ENCODE results near the gene AMBN. TPM values are rescaled to one million over a fixed set of nuclear protein-coding genes. Genes with fewer than 3 reads are reported as not detected.

Gene AMBN, protein sequence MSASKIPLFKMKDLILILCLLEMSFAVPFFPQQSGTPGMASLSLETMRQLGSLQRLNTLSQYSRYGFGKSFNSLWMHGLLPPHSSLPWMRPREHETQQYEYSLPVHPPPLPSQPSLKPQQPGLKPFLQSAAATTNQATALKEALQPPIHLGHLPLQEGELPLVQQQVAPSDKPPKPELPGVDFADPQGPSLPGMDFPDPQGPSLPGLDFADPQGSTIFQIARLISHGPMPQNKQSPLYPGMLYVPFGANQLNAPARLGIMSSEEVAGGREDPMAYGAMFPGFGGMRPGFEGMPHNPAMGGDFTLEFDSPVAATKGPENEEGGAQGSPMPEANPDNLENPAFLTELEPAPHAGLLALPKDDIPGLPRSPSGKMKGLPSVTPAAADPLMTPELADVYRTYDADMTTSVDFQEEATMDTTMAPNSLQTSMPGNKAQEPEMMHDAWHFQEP
- not detected in 2 replicates for total RNA-seq

DNA sequence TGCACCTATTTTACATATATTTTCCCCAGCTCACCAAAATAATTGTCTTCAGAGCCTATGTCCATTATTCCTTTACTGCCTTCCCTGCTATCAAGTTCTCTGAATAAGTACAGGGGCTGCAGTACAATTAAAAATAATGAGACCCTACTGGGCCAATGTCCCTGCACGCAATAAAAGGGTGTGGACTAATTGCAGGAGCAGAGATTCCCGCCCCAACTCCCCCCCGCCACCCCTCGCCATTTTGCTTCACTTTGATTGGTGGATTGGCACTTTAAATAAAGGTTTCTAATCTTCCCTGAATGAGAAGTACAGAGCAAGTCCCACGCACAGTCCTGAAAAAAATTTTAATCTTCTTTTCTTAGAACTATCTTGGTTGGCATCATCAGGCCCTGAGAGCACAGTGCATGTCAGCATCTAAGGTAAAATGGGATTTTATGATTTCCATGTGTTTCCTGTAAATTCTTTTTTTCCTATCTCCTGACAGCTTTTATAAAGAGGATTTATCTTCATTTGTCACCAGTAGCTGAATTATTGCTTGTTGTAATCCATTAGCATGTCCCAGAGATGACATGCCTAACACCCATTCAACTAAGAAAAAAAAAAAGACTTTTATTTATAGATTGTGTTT, at the start of gene AMBN:
TSS of gene AMBN (plus strand) at position 302 of the 628 bp plus-strand sequence. CDS start at position 405, 103 bp downstream.
- DNase-seq (ENCODE audit: low read depth), result no peak

DNA sequence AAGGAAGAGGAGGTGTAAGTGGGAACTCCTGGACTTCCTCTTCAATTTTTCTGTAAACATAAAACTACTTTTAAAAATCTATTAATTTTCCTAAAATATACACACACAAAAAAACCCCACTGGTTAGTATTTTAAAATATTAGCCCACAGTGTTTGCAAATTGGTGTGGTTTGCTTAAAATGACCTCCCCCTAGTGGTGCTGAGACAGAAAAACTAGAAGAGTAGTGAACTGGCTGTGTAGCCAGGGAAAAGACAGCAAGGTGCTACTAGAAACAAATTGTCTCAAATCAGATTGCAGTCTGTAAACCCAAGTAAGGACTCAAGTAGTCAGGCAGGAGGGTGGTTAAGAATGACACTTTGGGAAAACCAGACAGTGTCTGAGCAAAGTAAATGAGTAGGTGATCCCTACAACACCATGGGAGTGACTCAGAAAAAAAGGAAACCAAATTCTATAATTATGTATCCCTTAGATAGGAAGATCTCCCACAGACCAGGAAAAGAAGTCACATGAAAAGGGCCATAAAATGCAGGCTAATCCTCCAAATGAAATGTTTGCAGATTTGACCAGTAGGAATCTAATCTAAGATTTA, 47.7 kb upstream of the AMBN start:
- peak; percentile 31 for DNase-seq (ENCODE audit: low read depth)

GRCh38 chr4:70556856-70557255, 35.2 kb upstream of the AMBN start:
- DNase-seq (ENCODE audit: low read depth), result no peak

DNA sequence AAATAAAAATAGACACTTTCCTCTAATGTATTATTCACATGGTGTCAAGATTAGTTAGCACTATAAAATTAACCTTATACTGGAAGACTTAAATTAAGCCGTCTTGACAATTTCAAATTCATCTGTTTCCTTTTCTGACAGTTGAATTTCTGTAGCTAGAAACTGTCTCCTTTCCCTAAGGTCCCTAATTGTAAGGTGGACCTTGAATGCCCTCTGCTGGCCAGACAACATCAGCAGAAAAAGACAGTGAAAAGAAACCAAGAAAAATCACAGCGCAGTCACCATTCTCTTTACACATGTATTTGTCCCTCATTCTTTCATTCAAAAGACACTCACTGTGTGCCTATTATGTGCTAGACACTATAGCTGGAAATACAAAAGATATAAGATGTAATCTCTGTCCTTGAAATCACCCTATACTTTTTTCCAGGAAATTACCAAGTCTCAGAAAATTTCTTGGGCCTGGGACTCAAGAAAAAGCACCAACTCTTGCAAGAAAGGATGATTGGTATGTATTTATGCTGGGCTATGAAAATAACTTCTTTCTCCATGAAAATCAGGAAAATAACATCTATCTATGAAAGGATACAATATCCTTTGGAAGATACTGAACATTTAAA, 32.7 kb upstream of the AMBN start:
- peak; percentile 47 for DNase-seq (ENCODE audit: low read depth)

DNA sequence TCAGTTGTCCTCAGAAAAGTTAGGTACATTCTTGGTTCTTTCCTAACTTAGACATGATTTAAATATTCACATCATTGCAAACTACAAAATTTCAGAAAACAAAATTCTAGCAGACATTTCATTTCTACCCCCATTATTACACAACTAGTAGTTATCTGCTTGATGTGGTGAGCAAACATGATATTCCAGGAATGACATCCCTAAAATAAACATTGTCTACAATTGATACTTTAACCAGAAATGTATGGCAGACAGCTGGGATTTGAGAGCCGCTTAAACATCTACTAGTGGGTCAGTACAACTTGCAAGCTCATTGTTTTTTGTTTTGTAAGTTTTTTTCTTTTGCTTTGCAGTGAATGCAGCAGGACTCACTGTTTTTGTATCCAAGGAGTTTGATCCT, 32.1 kb upstream of the AMBN start:
- no peak for DNase-seq (ENCODE audit: low read depth)

- peak; percentile 33 for DNase-seq (ENCODE audit: low read depth)
Measured at GRCh38 chr4:70564033-70564432, 28.0 kb upstream of the AMBN start.

- no peak for DNase-seq (ENCODE audit: low read depth)
Measured at GRCh38 chr4:70570796-70571195, 21.3 kb upstream of the AMBN start.

- no peak for DNase-seq (ENCODE audit: low read depth)
Measured at GRCh38 chr4:70571772-70572171, 20.3 kb upstream of the AMBN start.

- no peak for DNase-seq (ENCODE audit: low read depth)
Measured at GRCh38 chr4:70575964-70576363, 16.1 kb upstream of the AMBN start.

DNA sequence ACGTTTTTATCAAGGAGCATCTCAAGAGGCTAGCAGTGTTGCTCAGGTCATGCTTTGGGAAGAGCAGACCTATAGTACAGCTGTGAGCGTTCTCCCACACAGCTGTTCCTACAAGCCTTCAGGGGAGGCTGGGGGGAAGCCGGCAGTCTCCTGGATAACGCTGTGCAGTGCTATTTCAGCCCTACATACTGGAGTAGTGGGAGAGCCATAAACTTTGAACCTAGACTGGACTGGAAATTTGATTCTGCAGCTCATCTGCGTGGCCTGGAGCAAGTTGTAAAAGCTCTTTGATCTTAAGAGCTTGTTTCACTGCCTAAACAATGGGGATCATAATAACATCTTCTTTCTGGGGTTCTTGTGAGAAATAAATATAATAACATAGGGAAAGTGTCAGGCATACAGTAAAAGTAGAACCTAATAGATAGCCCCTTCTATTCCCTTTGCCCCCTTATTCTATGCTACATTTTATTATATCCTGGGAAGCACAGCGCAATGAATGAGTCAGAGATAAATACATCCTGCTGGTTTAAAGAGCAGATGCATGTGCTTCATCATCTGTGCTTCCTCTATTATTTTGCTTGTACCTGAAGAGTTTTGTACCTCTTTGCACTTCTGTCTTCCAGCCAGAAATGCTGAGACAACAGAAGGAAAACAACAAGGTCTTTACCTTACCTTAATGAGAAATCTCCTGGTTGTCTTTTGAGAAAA, 14.7 kb upstream of the AMBN start:
- DNase-seq (ENCODE audit: low read depth), result no peak

DNA sequence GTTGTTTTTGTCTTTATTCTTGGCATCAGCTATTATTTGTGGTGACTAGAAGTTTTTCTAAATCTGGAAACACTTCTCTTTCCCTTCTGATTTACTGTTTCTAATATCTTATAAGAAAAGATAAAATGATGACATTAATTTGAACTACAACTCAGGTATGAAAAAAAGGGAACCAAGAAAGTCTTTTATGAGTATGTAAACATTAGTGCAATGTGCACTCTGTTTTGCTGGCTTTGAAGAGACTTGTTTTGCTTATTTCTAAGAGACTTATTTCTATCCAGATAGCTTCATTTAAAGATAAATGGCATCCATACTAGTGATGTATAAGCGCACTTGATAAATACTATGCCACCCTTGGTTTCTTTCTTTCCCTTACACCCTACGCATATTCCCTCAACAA, 10.1 kb upstream of the AMBN start:
- DNase-seq (ENCODE audit: low read depth), result no peak

- peak; percentile 83 for DNase-seq (ENCODE audit: low read depth)
Measured at GRCh38 chr4:70583952-70584834, 7.9 kb upstream of the AMBN start.

DNA sequence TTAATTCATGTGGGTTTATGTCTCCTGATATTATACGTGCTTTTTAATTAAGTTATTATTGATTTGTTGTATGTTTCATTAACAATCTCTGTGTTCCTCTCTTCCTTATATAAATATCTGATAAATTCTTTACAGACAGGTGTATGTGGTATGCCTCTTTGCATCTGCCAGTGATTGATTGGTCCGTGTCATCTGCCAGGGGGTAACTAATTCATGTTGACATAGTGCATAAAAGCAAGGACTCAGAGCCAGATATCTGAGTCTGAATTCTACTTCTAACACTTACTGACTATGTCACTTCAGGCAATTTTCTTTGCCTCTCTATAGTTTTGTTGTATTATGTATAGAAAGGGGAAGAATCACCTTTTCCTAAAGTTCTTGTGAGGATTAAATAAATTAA, 5.2 kb upstream of the AMBN start:
- DNase-seq (ENCODE audit: low read depth), result no peak

GRCh38 chr4:70589785-70590184, 2.3 kb upstream of the AMBN start:
- DNase-seq (ENCODE audit: low read depth), result no peak

- DNase-seq (ENCODE audit: low read depth), result no peak
Measured at GRCh38 chr4:70594196-70594595, 2.1 kb downstream of the AMBN start.

DNA sequence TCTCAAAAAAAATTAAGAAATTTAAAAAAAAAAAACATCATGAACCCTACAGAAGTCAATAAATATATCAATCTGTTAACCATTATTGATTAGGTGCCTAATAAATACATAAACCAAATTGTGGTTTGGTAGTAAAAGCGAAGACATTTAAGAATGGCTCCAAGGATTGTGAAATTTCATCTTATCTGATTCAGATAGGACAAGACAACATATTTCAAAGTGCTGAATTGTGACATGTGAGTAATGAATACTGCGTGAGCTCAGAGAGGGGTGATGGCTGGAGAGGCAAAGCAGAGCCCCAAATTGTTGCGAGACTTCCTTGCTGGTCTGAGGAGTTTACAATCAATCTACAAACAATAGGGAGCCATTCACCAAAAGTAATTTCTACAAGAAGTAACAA, 8.2 kb downstream of the AMBN start:
- no peak for DNase-seq (ENCODE audit: low read depth)

GRCh38 chr4:70600977-70601376, 8.9 kb downstream of the AMBN start:
- no peak for DNase-seq (ENCODE audit: low read depth)

- DNase-seq (ENCODE audit: low read depth), result peak; percentile 78
Measured at GRCh38 chr4:70601422-70602039, 9.5 kb downstream of the AMBN start.

DNA sequence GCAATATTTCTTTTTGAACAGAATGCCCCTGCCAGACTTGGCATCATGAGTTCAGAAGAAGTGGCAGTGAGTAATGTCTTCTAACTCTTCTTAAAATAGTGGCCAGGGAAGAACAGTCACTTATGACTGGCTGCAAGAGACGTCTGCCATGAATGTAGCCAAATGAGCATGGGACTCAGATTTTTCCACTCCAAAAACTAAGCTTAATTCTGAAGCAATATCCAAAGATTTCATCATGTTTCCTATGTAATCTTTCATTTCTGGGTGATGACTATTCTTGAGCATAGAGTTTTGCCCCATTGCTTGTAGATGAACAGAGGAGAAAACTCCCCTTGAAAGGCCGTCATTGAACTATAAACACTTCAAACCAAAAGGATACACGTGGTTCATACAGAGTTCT, 11.8 kb downstream of the AMBN start:
- no peak for DNase-seq (ENCODE audit: low read depth)

DNA sequence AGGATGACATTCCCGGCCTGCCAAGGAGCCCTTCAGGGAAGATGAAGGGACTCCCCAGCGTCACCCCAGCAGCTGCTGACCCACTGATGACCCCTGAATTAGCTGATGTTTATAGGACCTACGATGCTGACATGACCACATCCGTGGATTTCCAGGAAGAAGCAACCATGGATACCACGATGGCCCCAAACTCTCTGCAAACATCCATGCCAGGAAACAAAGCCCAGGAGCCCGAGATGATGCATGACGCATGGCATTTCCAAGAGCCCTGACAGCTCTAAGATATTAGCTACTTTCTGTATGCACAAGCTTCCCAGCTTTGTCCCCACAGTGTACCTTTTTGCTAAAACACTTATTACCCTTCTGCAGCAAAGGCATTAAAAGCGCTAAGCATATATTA, 14.4 kb downstream of the AMBN start:
- DNase-seq (ENCODE audit: low read depth), result no peak
